ENCODE data around the gene LNP1.
A peak's percentile ranks its signal among the peaks of the same experiment; 100 is the strongest.
"Not testable (repeated sequence)": the region's sequence is repeated elsewhere in the genome, so short reads cannot be mapped to it uniquely, and the experiment has no call there.

The LNP1 gene

GRCh38 chr3:100400780-100401673, at the start of gene LNP1, which contains the start of gene TOMM70:
TSS of gene LNP1 (plus strand) at chr3:100401539. CDS start at chr3:100429730, 28,191 bp downstream.
TSS of gene TOMM70 (minus strand) at chr3:100401089. CDS start at chr3:100400949, 140 bp downstream.
- TF ChIP-seq, protein P1, sequence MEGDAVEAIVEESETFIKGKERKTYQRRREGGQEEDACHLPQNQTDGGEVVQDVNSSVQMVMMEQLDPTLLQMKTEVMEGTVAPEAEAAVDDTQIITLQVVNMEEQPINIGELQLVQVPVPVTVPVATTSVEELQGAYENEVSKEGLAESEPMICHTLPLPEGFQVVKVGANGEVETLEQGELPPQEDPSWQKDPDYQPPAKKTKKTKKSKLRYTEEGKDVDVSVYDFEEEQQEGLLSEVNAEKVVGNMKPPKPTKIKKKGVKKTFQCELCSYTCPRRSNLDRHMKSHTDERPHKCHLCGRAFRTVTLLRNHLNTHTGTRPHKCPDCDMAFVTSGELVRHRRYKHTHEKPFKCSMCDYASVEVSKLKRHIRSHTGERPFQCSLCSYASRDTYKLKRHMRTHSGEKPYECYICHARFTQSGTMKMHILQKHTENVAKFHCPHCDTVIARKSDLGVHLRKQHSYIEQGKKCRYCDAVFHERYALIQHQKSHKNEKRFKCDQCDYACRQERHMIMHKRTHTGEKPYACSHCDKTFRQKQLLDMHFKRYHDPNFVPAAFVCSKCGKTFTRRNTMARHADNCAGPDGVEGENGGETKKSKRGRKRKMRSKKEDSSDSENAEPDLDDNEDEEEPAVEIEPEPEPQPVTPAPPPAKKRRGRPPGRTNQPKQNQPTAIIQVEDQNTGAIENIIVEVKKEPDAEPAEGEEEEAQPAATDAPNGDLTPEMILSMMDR (IDR thresholded peaks at IDR 0.05; ENCODE audit: borderline replicate concordance, insufficient read depth, low read depth, low read length), result no peak
- H3K4me3 ChIP-seq (ENCODE audit: low read depth, low read length), result peak within 1 kb of the TSS; percentile 83

GRCh38 chr3:100351770-100352169, 49.6 kb upstream of the LNP1 start:
- not testable (repeated sequence) for H3K4me3 ChIP-seq (ENCODE audit: low read depth, low read length)

DNA sequence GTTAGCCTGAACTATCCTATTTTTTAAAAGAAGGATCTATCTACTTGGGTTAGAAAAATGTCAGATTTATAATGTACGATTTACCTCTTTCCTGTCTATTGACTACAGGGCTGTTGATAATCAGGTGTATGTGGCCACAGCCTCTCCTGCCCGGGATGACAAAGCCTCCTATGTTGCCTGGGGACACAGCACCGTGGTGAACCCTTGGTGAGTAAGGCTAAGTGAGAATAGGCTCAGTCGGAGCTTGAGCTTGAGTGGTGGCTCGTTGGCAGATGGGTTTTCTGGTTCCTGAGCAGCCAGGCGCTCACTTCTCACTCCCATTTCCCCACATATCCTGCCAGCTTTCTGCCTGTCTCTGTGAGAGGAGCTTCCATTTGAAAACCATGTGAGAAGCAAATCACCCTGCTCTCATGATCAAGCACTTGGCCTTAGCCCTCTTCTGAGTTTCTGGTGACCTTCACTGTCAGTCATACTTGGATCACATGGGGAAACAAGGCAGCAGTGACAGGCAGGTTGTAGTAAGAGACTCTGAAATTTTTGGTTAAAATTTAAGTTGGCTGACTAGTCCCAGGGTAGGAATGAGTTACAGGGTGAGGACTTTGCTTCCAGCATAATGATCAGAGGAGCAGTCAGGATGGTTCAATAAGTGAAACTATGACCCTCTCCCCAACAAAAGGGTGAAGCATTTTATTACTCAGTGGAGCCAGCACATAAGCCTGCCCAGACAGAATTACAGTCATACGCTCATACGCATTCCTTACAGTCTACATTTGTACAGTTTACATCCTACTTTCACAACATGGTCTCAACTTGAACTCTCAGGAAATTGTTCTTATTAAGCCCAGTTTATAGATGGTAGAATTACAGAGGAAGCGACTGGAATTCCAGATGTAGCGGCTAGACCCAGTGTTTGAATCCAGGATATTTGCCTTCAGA, 48.8 kb upstream of the LNP1 start:
- no peak overlapping the region for H3K4me3 ChIP-seq (ENCODE audit: low read depth, low read length)
- TF ChIP-seq, protein P1 (IDR thresholded peaks at IDR 0.05; ENCODE audit: borderline replicate concordance, insufficient read depth, low read depth, low read length), result no peak

DNA sequence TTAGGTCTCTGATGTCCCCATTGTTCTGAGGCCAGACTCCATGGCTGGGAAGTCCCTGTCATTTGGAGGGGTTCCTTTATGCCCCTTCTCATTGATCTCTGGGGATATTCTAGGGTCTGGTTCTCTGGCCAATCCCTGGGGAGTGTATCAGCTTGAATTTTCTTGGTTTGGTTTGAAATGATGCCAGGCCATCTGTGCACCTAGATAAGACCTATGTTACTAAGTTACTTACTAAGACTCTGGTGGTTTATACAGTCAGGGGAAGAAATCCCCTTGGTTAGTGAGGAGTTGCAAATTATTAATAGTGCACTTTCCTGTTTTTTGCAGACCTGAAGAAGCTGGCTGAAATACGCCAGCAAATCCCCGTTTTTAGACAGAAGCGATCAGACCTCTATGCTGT, 46.5 kb upstream of the LNP1 start:
- TF ChIP-seq, protein P1 (IDR thresholded peaks at IDR 0.05; ENCODE audit: borderline replicate concordance, insufficient read depth, low read depth, low read length), result no peak
- H3K4me3 ChIP-seq (ENCODE audit: low read depth, low read length), result no peak overlapping the region

DNA sequence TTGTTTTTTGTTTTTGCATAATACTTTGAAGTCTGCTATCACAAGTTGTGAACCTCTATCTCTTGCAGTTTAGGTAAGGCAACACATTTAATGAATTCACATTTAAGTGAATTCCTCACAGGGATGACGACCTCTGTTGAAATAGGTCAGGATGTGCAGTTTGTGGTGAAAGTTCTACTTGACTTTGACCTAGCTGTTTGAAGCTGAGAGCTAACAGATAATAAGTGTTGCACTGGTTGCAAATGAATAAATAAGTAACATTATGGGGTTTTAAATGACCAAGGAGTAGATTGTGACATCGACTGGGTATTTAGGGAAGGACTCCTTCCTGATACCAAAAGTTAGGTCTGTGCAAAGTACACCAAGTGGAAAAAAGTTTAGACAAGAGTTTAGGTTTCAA, 42.9 kb upstream of the LNP1 start:
- TF ChIP-seq, protein P1 (IDR thresholded peaks at IDR 0.05; ENCODE audit: borderline replicate concordance, insufficient read depth, low read depth, low read length), result no peak

GRCh38 chr3:100359035-100359434, 42.3 kb upstream of the LNP1 start:
- no peak overlapping the region for H3K4me3 ChIP-seq (ENCODE audit: low read depth, low read length)
- TF ChIP-seq, protein P1 (IDR thresholded peaks at IDR 0.05; ENCODE audit: borderline replicate concordance, insufficient read depth, low read depth, low read length), result no peak

More for the DNA sequence above, 42.9 kb upstream of the LNP1 start:
- H3K4me3 ChIP-seq (ENCODE audit: low read depth, low read length), result no peak overlapping the region

DNA sequence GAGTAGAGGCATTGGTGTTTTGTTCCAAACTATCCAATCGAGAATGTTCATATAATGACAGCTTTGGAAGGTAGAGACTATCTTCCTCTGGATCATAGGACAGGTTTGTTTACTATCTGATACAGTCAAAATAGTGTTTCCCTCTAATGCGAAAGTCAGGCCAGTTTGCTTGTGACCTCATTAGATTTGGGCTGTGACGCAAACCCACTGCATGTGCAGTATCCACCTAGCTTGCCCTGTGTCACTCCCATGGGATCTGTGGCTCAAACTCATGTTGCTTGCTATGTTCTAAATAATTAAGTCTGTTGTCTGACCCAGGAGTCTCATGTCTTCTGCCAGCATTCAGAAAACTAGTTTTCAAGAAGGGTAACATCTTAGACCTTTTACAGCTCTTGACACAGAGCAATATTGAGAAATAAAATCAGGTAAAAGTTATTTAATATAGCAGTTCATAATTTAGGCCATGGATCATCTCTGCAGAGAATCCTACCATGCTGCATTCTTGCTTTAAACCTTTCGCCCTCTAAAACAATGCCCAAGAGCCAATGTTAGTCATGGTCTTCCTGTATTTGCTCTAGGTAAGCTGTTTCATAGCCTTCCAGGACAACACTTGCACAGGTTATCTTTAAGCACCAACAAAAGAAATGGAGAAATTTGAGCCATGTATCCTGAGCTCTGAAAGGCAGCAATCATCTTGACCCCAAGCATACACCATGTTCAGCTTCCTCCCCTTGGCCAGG, 40.4 kb upstream of the LNP1 start:
- TF ChIP-seq, protein P1 (IDR thresholded peaks at IDR 0.05; ENCODE audit: borderline replicate concordance, insufficient read depth, low read depth, low read length), result no peak
- H3K4me3 ChIP-seq (ENCODE audit: low read depth, low read length), result no peak overlapping the region

All from GM12875 (cell line).